GM18870 (cell line): ENCODE measurements around the gene GNA12.
"Not testable (repeated sequence)": the region's sequence is repeated elsewhere in the genome, so short reads cannot be mapped to it uniquely, and the experiment has no call there.

Experiments
- ATAC-seq: cut with Tn5 transposase; IDR thresholded peaks from one replicate; pipeline ENCODE4 v1.9.1; 2021; ENCODE audit warnings: moderate library complexity; ENCODE audit not compliant: unreplicated experiment

GNA12 gene

GRCh38 chr7:2680792-2681490 is 163.2 kb downstream of the GNA12 start:
- no peak for ATAC-seq

GRCh38 chr7:2680256-2680655 is 163.9 kb downstream of the GNA12 start:
- no peak for ATAC-seq

GRCh38 chr7:2679135-2680127 is 164.7 kb downstream of the GNA12 start:
- not testable (repeated sequence) for ATAC-seq

GRCh38 chr7:2678454-2678853 is 165.7 kb downstream of the GNA12 start:
- ATAC-seq, result not testable (repeated sequence)
